OCI-LY7 (cell line): ENCODE results near the gene GABRA6. TPM values are rescaled to one million over a fixed set of nuclear protein-coding genes. Genes with fewer than 3 reads are reported as not detected.
"Not testable (repeated sequence)": the region's sequence is repeated elsewhere in the genome, so short reads cannot be mapped to it uniquely, and the experiment has no call there.

ENCODE experiments used
- BruUV-seq: library from RNA; stranded (reverse); fragments of 400-500 nt; replicated peaks from 2 replicates; lab custom pipeline; 2021; lab: Mats Ljungman, UMichigan
- CTCF ChIA-PET: fragments of 300-600 bp; sonication (Branson Sonifier 250); formaldehyde crosslinking; loops from one replicate; lab custom pipeline; 2022; ENCODE audit warnings: antibody characterized with exemption; ENCODE audit not compliant: unreplicated experiment; lab: Charles Lee
- POLR2A ChIA-PET: fragments of 300-600 bp; sonication (Branson Sonifier 250); formaldehyde crosslinking; loops from one replicate; lab custom pipeline; 2022; ENCODE audit warnings: antibody characterized with exemption; lab: Charles Lee
- DNase-seq: peaks from one replicate; pipeline ENCODE4 v3.0.0-alpha.2; 2015; ENCODE audit warnings: low spot score
- H2AFZ ChIP-seq: fragments of 200-600 bp; sonication (generic), shearing (Covaris generic); 2 replicates; pipeline ENCODE4 v1.6.1; 2014; ENCODE audit warnings: mild to moderate bottlenecking, antibody characterized with exemption, low read length, moderate library complexity
- H3K27ac ChIP-seq: fragments of 200-600 bp; sonication (generic); 2 replicates; pipeline ENCODE4 v1.5.1; 2014; ENCODE audit warnings: mixed run types, low read depth, mild to moderate bottlenecking, moderate library complexity, low read length, inconsistent platforms; ENCODE audit not compliant: poor library complexity, severe bottlenecking
- H3K36me3 ChIP-seq: fragments of 200-600 bp; sonication (generic); 2 replicates; pipeline ENCODE4 v1.6.1; 2014; ENCODE audit warnings: mild to moderate bottlenecking, antibody characterized with exemption, low read length, moderate library complexity, mixed read lengths; ENCODE audit not compliant: insufficient read depth
- H3K4me1 ChIP-seq: fragments of 200-600 bp; sonication (generic); 2 replicates; pipeline ENCODE4 v1.5.1; 2014; ENCODE audit warnings: mild to moderate bottlenecking, low read length; ENCODE audit not compliant: insufficient read depth, poor library complexity, severe bottlenecking
- H3K4me2 ChIP-seq: fragments of 200-600 bp; sonication (generic); 2 replicates; pipeline ENCODE4 v1.6.1; 2014; ENCODE audit warnings: mild to moderate bottlenecking, low read length
- H3K4me3 ChIP-seq: fragments of 200-600 bp; sonication (generic); 2 replicates; pipeline ENCODE4 v1.5.1; 2014; ENCODE audit warnings: mild to moderate bottlenecking, low read depth, low read length; ENCODE audit not compliant: poor library complexity, severe bottlenecking
- H3K79me2 ChIP-seq: fragments of 200-600 bp; sonication (generic); 2 replicates; pipeline ENCODE4 v1.6.1; 2016; ENCODE audit warnings: low read depth, mild to moderate bottlenecking, low read length, moderate library complexity, mixed read lengths; ENCODE audit not compliant: insufficient read depth
- H3K9me2 ChIP-seq: fragments of 200-600 bp; sonication (generic); 2 replicates; pipeline ENCODE4 v1.6.1; 2016; ENCODE audit warnings: mild to moderate bottlenecking, low read length, mixed read lengths; ENCODE audit not compliant: insufficient read depth
- H3K9me3 ChIP-seq: fragments of 200-600 bp; sonication (generic); 2 replicates; pipeline ENCODE4 v1.6.1; 2014; ENCODE audit warnings: mild to moderate bottlenecking, mixed run types, low read length, mixed read lengths
- H4K20me1 ChIP-seq: fragments of 200-600 bp; sonication (generic); 2 replicates; pipeline ENCODE4 v1.6.1; 2014; ENCODE audit warnings: mild to moderate bottlenecking, antibody characterized with exemption, low read length, moderate library complexity, mixed read lengths; ENCODE audit not compliant: insufficient read depth
- EZH2phosphoT487 ChIP-seq: fragments of 200-600 bp; sonication (generic); IDR thresholded peaks from 2 replicates; pipeline ENCODE4 v1.6.1; 2018; ENCODE audit warnings: low read depth, borderline replicate concordance, mild to moderate bottlenecking, mixed run types, antibody characterized with exemption, low read length, moderate library complexity, mixed read lengths
- intact Hi-C: fragments of 100-400 bp; cut with micrococcal nuclease; formaldehyde crosslinking; loops from one replicate; pipeline ENCODE4 v1.10.0; 2022; ENCODE audit not compliant: unreplicated experiment
- total RNA-seq, 2 experiments: library from RNA; depleted of rRNA in 1 of 2; stranded (reverse); fragments of >200 nt in 1 of 2; shearing (Covaris generic) in 1 of 2; gene quantifications; 2 replicates each; pipeline ENCODE4 v1.2.3, GENCODE V29; 2014 to 2022
- TF ChIP-seq, protein P1 (sequence below): fragments of 200-600 bp; sonication (generic); conservative IDR thresholded peaks from 2 replicates; pipeline ENCODE4 v1.5.1; 2014; ENCODE audit warnings: mild to moderate bottlenecking, antibody characterized with exemption, low read length, moderate library complexity, mixed read lengths

Gene GABRA6
- total RNA-seq, 2 experiments from 2014 or later = not detected

DNA sequence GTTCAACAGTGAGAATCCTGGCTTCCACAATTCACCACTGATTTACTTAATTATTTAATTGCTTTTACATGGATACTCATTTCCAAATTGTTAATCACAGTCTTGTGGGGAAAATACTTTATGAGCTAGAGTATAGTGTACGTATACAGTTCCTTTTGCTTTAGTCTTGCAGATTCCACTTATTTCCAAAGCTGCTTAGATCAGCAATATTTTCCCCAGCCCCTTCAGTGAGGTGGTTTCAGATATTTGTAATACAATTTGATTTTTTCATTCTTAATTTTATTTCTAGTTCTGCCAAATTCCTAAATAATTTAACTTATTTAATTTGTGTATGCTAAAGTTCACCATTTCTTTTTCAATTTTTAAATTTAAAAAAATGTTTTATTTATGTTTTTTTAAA lies 40.3 kb upstream of the GABRA6 start:
- DNase-seq = no peak
- Histone ChIP-seq H3K27ac (no peak overlapping the region), H3K4me2 (no peak overlapping the region), H3K9me2 (no peaks in the 10 kb centered on the region), H3K4me3 (no peak overlapping the region), H3K36me3 (no peaks in the 10 kb centered on the region), H4K20me1 (no peaks in the 10 kb centered on the region), H3K79me2 (no peaks in the 10 kb centered on the region), H3K9me3 (no peaks in the 10 kb centered on the region), H2AFZ (no peak overlapping the region), H3K4me1 (no peaks in the 10 kb centered on the region)
- no TSS peak for BruUV-seq
- POLR2A ChIA-PET = no interaction called here
- TF ChIP-seq, protein P1, sequence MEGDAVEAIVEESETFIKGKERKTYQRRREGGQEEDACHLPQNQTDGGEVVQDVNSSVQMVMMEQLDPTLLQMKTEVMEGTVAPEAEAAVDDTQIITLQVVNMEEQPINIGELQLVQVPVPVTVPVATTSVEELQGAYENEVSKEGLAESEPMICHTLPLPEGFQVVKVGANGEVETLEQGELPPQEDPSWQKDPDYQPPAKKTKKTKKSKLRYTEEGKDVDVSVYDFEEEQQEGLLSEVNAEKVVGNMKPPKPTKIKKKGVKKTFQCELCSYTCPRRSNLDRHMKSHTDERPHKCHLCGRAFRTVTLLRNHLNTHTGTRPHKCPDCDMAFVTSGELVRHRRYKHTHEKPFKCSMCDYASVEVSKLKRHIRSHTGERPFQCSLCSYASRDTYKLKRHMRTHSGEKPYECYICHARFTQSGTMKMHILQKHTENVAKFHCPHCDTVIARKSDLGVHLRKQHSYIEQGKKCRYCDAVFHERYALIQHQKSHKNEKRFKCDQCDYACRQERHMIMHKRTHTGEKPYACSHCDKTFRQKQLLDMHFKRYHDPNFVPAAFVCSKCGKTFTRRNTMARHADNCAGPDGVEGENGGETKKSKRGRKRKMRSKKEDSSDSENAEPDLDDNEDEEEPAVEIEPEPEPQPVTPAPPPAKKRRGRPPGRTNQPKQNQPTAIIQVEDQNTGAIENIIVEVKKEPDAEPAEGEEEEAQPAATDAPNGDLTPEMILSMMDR = no peak
- no peak for TF ChIP-seq EZH2phosphoT487
- intact Hi-C loops = no loop called here
- CTCF ChIA-PET = no interaction called here

DNA sequence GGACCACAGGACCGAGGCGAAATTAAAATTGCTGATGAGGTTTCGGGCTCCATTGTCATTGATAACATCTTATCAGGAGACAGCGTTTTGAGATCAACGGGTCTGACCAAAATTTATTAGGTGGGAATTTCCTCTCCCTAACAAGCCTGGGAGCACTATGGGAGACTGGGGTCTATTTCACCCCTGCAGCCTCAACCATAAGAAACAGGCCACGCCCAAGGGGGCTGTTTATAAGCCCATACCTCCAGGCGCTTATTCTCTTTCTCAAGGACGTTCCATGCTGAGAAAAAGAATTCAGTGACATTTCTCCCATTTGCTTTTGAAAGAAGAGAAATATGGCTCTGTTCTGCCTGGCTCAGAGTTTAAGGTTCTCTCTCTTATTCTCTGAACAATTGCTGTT lies 33.6 kb upstream of the GABRA6 start:
- CTCF ChIA-PET, H3K4me1 ChIP-seq, H3K4me2 ChIP-seq, DNase-seq, H2AFZ ChIP-seq, H4K20me1 ChIP-seq, H3K9me2 ChIP-seq, H3K36me3 ChIP-seq, POLR2A ChIA-PET, H3K27ac ChIP-seq, H3K9me3 ChIP-seq, intact Hi-C loops, H3K4me3 ChIP-seq, H3K79me2 ChIP-seq, BruUV-seq: not testable (repeated sequence)

DNA sequence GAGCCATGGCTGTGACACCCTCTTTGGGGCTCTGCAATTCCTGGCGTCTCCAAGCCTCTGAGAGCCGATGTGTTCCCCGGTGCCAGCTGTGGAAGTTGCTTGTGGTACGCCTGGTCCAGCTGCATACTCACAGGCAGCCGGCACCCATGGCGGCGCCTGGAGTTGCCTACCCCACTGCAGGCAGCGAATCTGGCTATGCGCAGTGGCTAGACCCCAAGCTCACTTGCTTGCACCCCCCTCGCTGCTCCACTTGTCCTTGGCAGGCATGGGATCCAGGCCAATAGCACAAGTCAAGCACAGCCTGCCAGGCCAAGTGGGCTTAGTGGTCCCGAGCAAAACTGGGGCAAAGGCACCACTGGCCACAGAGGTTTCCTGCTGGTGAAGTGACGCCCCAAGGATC lies 24.7 kb upstream of the GABRA6 start:
- no peaks in the 10 kb centered on the region for H3K36me3 ChIP-seq
- DNase-seq = no peak
- H3K27ac ChIP-seq = no peak overlapping the region
- no peak overlapping the region for H3K4me2 ChIP-seq
- POLR2A ChIA-PET = interaction anchor here (1.1 kb wide), 1 partner anchor 11 kb away, joined by 3 read pairs; no protein-coding TSS in a partner anchor
- no peaks in the 10 kb centered on the region for H3K79me2 ChIP-seq
- no peaks in the 10 kb centered on the region for H3K4me1 ChIP-seq
- TF ChIP-seq, protein P1 = no peak
- no peak for TF ChIP-seq EZH2phosphoT487
- H3K9me3 ChIP-seq = no peaks in the 10 kb centered on the region
- H3K4me3 ChIP-seq = no peak overlapping the region
- no peaks in the 10 kb centered on the region; the same call in 1 of the 2 replicates for H3K9me2 ChIP-seq
- BruUV-seq = no TSS peak
- CTCF ChIA-PET = no interaction called here
- intact Hi-C loops = no loop called here
- H2AFZ ChIP-seq = no peak overlapping the region
- H4K20me1 ChIP-seq = no peaks in the 10 kb centered on the region
